C4-2B (cell line): ENCODE measurements around the gene PAN3.

ENCODE experiments used
- H3K27ac ChIP-seq: fragments of 450-650 bp; 2 replicates; pipeline ENCODE4 v1.5.1; 2017
- ZFX ChIP-seq: fragments of 450-650 bp; IDR thresholded peaks from 2 replicates; pipeline ENCODE4 v1.6.1; 2017
- TF ChIP-seq, protein P1 (sequence below): fragments of 450-650 bp; conservative IDR thresholded peaks from 2 replicates; pipeline ENCODE4 v1.5.1; 2017; ENCODE audit warnings: mild to moderate bottlenecking

The PAN3 gene

GRCh38 chr13:28138012-28138755, at the start of gene PAN3:
PAN3 (plus strand) TSS chr13:28138545; CDS start chr13:28138658, 113 bp downstream.
- TF ChIP-seq, protein P1, sequence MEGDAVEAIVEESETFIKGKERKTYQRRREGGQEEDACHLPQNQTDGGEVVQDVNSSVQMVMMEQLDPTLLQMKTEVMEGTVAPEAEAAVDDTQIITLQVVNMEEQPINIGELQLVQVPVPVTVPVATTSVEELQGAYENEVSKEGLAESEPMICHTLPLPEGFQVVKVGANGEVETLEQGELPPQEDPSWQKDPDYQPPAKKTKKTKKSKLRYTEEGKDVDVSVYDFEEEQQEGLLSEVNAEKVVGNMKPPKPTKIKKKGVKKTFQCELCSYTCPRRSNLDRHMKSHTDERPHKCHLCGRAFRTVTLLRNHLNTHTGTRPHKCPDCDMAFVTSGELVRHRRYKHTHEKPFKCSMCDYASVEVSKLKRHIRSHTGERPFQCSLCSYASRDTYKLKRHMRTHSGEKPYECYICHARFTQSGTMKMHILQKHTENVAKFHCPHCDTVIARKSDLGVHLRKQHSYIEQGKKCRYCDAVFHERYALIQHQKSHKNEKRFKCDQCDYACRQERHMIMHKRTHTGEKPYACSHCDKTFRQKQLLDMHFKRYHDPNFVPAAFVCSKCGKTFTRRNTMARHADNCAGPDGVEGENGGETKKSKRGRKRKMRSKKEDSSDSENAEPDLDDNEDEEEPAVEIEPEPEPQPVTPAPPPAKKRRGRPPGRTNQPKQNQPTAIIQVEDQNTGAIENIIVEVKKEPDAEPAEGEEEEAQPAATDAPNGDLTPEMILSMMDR, result no peak
- TF ChIP-seq ZFX, result no peak
- H3K27ac ChIP-seq, result peak within 1 kb of the TSS; percentile 91

GRCh38 chr13:28089065-28089464, 49.3 kb upstream of the PAN3 start:
- TF ChIP-seq, protein P1, result no peak
- no peak for TF ChIP-seq ZFX
- H3K27ac ChIP-seq, result no peak overlapping the region

GRCh38 chr13:28092431-28092830, 45.9 kb upstream of the PAN3 start:
- TF ChIP-seq ZFX, result no peak
- TF ChIP-seq, protein P1, result no peak
- H3K27ac ChIP-seq, result no peak overlapping the region

GRCh38 chr13:28093881-28094280, 44.5 kb upstream of the PAN3 start:
- no peak for TF ChIP-seq ZFX
- TF ChIP-seq, protein P1, result no peak
- H3K27ac ChIP-seq, result no peak overlapping the region

DNA sequence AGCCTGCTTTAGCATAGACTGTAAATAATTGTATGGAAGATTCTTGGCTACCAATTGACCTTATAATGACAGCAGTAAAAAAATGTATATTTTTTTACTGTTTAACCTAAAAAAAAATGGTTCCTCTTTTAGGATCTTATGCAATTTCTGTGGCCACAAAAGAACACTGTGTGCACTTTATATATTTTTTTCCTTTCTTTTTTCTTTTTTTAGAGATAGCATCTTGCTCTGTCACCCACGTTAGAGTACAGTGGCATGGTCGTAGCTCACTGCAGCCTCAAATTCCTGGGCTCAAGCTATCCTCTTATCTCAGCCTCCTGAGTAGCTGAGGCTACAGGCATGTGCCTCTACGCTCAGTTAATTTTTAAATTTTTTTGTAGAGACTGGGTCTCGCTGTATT, 44.0 kb upstream of the PAN3 start:
- H3K27ac ChIP-seq, result no peak overlapping the region

DNA sequence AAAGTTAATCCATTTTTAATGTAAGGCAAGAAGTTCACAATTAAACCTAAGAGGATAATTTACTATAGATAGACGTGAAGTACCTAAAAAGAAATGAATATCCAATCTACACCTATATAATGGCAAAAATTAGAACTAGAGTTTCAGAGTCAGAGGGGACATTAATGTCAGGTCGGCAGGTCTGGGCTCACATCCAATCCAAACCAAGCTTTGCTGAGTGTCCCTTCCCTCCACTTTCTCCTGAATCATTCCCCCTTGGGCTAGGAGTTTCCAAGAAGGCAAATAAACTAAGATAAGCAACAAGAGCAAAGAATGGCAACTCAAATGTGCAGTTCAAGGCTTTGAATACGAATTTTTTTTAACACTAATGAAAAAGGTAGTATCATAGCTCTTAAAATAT, 40.8 kb upstream of the PAN3 start:
- no peak overlapping the region for H3K27ac ChIP-seq
- TF ChIP-seq, protein P1, result no peak
- no peak for TF ChIP-seq ZFX

More for the DNA sequence above, 44.0 kb upstream of the PAN3 start:
- TF ChIP-seq ZFX, result no peak
- TF ChIP-seq, protein P1, result no peak

DNA sequence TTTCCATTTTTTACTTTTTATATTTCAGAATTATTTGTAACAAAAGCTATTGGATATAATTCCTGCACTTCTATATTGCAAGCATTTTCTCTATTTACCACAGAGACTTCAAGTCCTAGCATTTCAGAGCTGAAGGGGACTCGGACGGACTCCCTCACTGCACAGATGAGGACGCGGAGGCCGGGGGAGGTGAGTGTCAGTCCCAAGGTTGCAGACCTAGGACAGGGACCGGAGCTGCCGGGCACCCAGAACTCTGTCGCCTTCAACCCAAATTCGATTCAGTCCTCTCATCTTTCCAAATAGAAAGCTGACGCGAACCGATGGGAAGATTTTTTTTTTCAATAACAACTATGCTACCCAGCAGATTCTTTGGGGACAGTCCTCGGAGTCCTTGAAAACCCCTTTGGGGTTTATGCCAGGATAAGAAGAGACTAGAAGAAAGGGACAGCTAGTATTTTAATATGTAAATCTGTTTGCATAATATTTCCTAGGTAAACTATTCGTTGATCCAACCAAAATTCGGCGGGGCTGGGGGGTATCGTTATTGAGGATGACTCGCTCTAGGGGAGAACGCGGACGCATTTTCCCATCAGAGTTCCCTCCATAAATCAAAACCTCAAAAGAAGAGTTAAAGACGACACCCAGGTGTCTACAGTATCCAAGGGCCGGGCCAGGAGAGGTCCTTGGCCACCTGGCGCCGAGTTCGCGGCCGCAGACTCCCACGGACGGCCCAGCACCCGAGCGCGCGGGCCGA, 38.8 kb upstream of the PAN3 start:
- H3K27ac ChIP-seq, result no peak overlapping the region
- TF ChIP-seq, protein P1, result no peak
- TF ChIP-seq ZFX, result no peak
